T-cell (primary cell): ENCODE measurements around the gene TJP1. TPM values are rescaled to one million over a fixed set of nuclear protein-coding genes. Genes with fewer than 3 reads are reported as not detected.
"Not testable (repeated sequence)": the region's sequence is repeated elsewhere in the genome, so short reads cannot be mapped to it uniquely, and the experiment has no call there.

Source experiments
- ATAC-seq, 4 experiments: fragments of 200-7000 bp in 3 of 4; fragments of 150-1000 bp in 1 of 4; cut with Tn5 transposase; replicated peaks in 1 of 4; 1 replicate in 3 of 4; 2 replicates in 1 of 4; pipeline ENCODE4 v1.10.0; 2021; ENCODE audit warnings: moderate library complexity in 3 of 4, mild to moderate bottlenecking in 2 of 4, moderate number of reproducible peaks in 1 of 4
- CTCF ChIA-PET, 2 donors: fragments of 300-600 bp; sonication (Branson Sonifier 250); formaldehyde crosslinking; loops; one replicate each; lab custom pipeline; 2022; ENCODE audit warnings: antibody characterized with exemption in 2 of 2; lab: Charles Lee
- POLR2A ChIA-PET, 2 donors: fragments of 300-600 bp; sonication (Branson Sonifier 250); formaldehyde crosslinking; loops; one replicate each; lab custom pipeline; 2022; ENCODE audit warnings: antibody characterized with exemption in 2 of 2; lab: Charles Lee
- DNase-seq, 35 experiments: peaks; one replicate each; pipeline versions ENCODE4 v3.0.0 to v3.0.0-alpha.2; 2013 to 2023
- H3K27ac ChIP-seq: one replicate; pipeline ENCODE4 v1.5.1; 2013; ENCODE audit warnings: low read length
- H3K27me3 ChIP-seq, 2 experiments: replicated peaks in 1 of 2; 1 replicate in 1 of 2; 2 replicates in 1 of 2; pipeline versions ENCODE4 v1.6.1 to v1.7.0; 2013; ENCODE audit warnings: low read length in 1 of 2, mixed read lengths in 1 of 2; ENCODE audit not compliant: control insufficient read depth in 2 of 2, insufficient read depth in 2 of 2; ENCODE audit errors: extremely low read depth in 1 of 2
- H3K36me3 ChIP-seq, 2 donors: 1 replicate in 1 of 2; 2 replicates in 1 of 2; pipeline versions ENCODE4 v1.6.1 to v1.7.0; 2013; ENCODE audit warnings: low read length in 1 of 2; ENCODE audit not compliant: control insufficient read depth in 2 of 2, insufficient read depth in 1 of 2; ENCODE audit errors: extremely low read depth in 1 of 2
- H3K4me1 ChIP-seq, 2 experiments: 1 replicate in 1 of 2; 2 replicates in 1 of 2; pipeline versions ENCODE4 v1.6.1 to v1.7.0; 2013; ENCODE audit warnings: low read length in 2 of 2, mixed read lengths in 1 of 2; ENCODE audit not compliant: insufficient read depth in 2 of 2, control insufficient read depth in 1 of 2; ENCODE audit errors: extremely low read depth in 1 of 2
- H3K4me3 ChIP-seq, 2 donors: 1 replicate in 1 of 2; 2 replicates in 1 of 2; pipeline versions ENCODE4 v1.5.1 to v1.7.0; 2013; ENCODE audit warnings: mild to moderate bottlenecking in 2 of 2, low read length in 1 of 2, moderate library complexity in 1 of 2; ENCODE audit not compliant: control insufficient read depth in 1 of 2; ENCODE audit errors: extremely low read depth in 1 of 2
- H3K9me3 ChIP-seq: 2 replicates; pipeline ENCODE4 v1.7.0; 2013
- H3K27ac Mint-ChIP-seq, 2 donors: one replicate each; pipeline ENCODE4 v1.8.0; 2020 to 2021; ENCODE audit warnings: mild to moderate bottlenecking in 2 of 2, mixed read lengths in 2 of 2
- H3K27me3 Mint-ChIP-seq, 2 donors: one replicate each; pipeline ENCODE4 v1.8.0; 2021 to 2022; ENCODE audit warnings: mixed read lengths in 2 of 2
- H3K36me3 Mint-ChIP-seq: one replicate; pipeline ENCODE4 v1.8.0; 2021; ENCODE audit warnings: mixed read lengths
- H3K4me1 Mint-ChIP-seq, 3 donors: one replicate each; pipeline ENCODE4 v1.8.0; 2020 to 2022; ENCODE audit warnings: mixed read lengths in 3 of 3, mild to moderate bottlenecking in 1 of 3
- H3K4me3 Mint-ChIP-seq, 3 donors: one replicate each; pipeline ENCODE4 v1.8.0; 2020 to 2022; ENCODE audit warnings: mild to moderate bottlenecking in 3 of 3, mixed read lengths in 3 of 3, moderate library complexity in 3 of 3
- H3K9me3 Mint-ChIP-seq, 3 donors: one replicate each; pipeline ENCODE4 v1.8.0; 2020 to 2022; ENCODE audit warnings: mixed read lengths in 3 of 3
- WGBS: methylation state at CpG from one replicate; pipeline ENCODE4 v1.1.5; 2013; ENCODE audit warnings: missing lambda C conversion rate; ENCODE audit not compliant: insufficient coverage; 5-methylcytosine and 5-hydroxymethylcytosine counted together
- total RNA-seq, 35 experiments: library from RNA in 6 of 35; stranded (reverse) in 6 of 35; fragments of 120-200 nt in 1 of 35; gene quantifications; one replicate each; pipeline versions ENCODE4 v1.2.1 to v1.2.4 and lab custom pipeline; 2013 to 2026

The TJP1 gene
- total RNA-seq, 5 donors from 2014 or later (not counting 1 experiment from before 2014, with no cell fraction given) = 0.41 to 0.73 (median 0.53) TPM; not detected in 2

DNA sequence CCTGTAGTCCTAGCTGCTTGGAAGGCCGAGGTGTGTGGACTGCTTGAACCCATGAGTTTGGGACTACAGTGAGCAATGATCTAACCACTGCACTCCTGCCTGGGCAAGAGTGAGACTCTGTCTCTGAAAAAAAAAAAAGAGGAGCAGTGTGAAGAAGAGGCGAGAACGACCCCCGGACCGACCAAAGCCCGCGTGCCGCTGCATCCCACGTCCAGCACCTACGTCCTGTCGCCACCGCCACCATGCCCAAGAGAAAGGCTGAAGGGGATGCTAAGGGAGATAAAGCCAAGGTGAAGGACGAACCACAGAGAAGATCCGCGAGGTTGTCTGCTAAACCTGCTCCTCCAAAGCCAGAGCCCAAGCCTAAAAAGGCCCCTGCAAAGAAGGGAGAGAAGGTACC, 91.8 kb downstream of the TJP1 start:
- 80% methylated on average over 1 of the region's 15 CpGs for WGBS
- H3K4me3 ChIP-seq, H3K9me3 Mint-ChIP-seq, H3K4me3 Mint-ChIP-seq, H3K27ac ChIP-seq, H3K36me3 Mint-ChIP-seq, H3K27me3 ChIP-seq, H3K36me3 ChIP-seq, H3K4me1 Mint-ChIP-seq, CTCF ChIA-PET, H3K4me1 ChIP-seq, DNase-seq, ATAC-seq, H3K9me3 ChIP-seq, H3K27ac Mint-ChIP-seq: not testable (repeated sequence)
- H3K27me3 Mint-ChIP-seq = peaks cover 0 to 18% of the 10 kb centered on the region in 2 donors
- POLR2A ChIA-PET = interaction anchor here in 1 of 2 donors (0.7 kb wide), 1 partner anchor 95 kb away, joined by 8 read pairs; no protein-coding TSS in a partner anchor

DNA sequence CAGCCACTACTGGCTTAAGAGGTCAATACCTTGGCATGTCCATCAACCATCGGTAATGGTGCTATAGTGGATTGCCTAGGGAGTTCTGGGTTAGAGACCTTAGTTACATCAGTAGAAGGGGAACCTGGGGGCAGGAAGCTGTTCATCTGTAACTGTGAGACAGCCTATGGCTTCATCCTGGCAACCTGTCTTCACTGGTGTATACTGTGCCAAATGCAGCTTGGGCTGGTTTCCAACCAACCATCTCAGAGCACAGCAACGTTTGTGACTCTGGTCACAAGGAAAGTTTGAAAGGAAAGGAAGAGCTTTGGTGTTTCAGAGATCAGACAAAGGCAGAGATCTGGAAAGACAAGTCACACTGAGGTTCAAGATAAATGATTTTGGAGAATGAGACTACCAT, 93.8 kb downstream of the TJP1 start:
- H3K36me3 ChIP-seq = no peaks in the 10 kb centered on the region
- peaks cover 0 to 3% of the 10 kb centered on the region in 2 experiments for H3K27me3 ChIP-seq
- H3K4me3 ChIP-seq = no peak overlapping the region
- no peak overlapping the region for H3K27ac Mint-ChIP-seq
- no peak overlapping the region for H3K4me3 Mint-ChIP-seq
- no peaks in the 10 kb centered on the region for H3K36me3 Mint-ChIP-seq
- ChIA-PET CTCF (no interaction called here), POLR2A (no interaction called here)
- no peak for ATAC-seq
- WGBS = 0% methylated on average over 1 of the region's 2 CpGs
- DNase-seq = no peak
- H3K4me1 Mint-ChIP-seq = no peaks in the 10 kb centered on the region
- peaks cover 0 to 16% of the 10 kb centered on the region in 2 donors for H3K27me3 Mint-ChIP-seq
- no peak overlapping the region for H3K27ac ChIP-seq
- H3K9me3 ChIP-seq = no peaks in the 10 kb centered on the region
- H3K4me1 ChIP-seq = no peaks in the 10 kb centered on the region
- peaks cover 0 to 2% (median under 1%) of the 10 kb centered on the region in 3 donors for H3K9me3 Mint-ChIP-seq

DNA sequence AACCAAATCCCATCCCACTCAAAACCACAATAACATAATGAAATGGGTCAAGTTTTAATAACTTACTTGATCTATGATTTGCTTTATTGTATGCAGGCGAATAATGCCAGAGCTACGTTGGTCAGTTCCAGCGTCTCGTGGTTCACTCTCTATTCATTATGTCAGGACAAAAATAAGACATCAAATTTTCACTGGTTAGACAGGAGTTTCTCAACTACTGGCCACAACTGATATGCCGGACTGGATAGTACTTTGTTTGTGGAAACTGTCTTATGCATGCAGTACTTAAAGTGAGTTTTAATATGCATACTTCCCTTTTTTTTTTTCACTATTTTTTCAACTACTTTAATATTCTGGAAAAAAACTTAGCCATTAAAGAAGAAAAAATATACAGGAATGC, 94.4 kb downstream of the TJP1 start:
- no peak overlapping the region for H3K27ac Mint-ChIP-seq
- H3K4me1 Mint-ChIP-seq = no peaks in the 10 kb centered on the region
- Histone ChIP-seq H3K4me1 (no peaks in the 10 kb centered on the region), H3K27me3 (peaks cover 0 to 3% of the 10 kb centered on the region in 2 experiments), H3K9me3 (no peaks in the 10 kb centered on the region), H3K27ac (no peak overlapping the region), H3K4me3 (no peak overlapping the region), H3K36me3 (no peaks in the 10 kb centered on the region)
- no peaks in the 10 kb centered on the region for H3K36me3 Mint-ChIP-seq
- peaks cover 0 to 7% (median 5%) of the 10 kb centered on the region in 3 donors for H3K9me3 Mint-ChIP-seq
- WGBS = 80% methylated on average over 2 of the region's 5 CpGs
- H3K4me3 Mint-ChIP-seq = no peak overlapping the region
- peaks cover 0 to 14% of the 10 kb centered on the region in 2 donors for H3K27me3 Mint-ChIP-seq
- CTCF ChIA-PET = no interaction called here
- POLR2A ChIA-PET = no interaction called here
- no peak for ATAC-seq
- DNase-seq = no peak

- no peaks in the 10 kb centered on the region for H3K4me1 ChIP-seq
- Mint-ChIP-seq H3K4me1 (no peaks in the 10 kb centered on the region), H3K36me3 (no peaks in the 10 kb centered on the region), H3K9me3 (peaks cover 0 to 14% (median 11%) of the 10 kb centered on the region in 3 donors), H3K4me3 (no peak overlapping the region), H3K27ac (no peak overlapping the region), H3K27me3 (peaks cover 0 to 13% of the 10 kb centered on the region in 2 donors)
- H3K27ac ChIP-seq = no peak overlapping the region
- H3K27me3 ChIP-seq = peaks cover 0 to 3% of the 10 kb centered on the region in 2 experiments
- ChIA-PET CTCF (no interaction called here), POLR2A (no interaction called here)
- DNase-seq (no peak), ATAC-seq (no peak)
- WGBS = no CpG with 5 or more reads among the region's 7 CpGs
- H3K4me3 ChIP-seq = no peak overlapping the region
- H3K9me3 ChIP-seq = no peaks in the 10 kb centered on the region
- no peaks in the 10 kb centered on the region for H3K36me3 ChIP-seq
These were observed 95.7 kb downstream of the TJP1 start for GRCh38 chr15:29726553-29726952.

GRCh38 chr15:29724026-29724425, 98.2 kb downstream of the TJP1 start:
- Mint-ChIP-seq H3K36me3 (no peaks in the 10 kb centered on the region), H3K27me3 (peaks cover 0 to 13% of the 10 kb centered on the region in 2 donors), H3K4me3 (no peak overlapping the region), H3K4me1 (no peaks in the 10 kb centered on the region), H3K9me3 (peaks cover 0 to 24% (median 22%) of the 10 kb centered on the region in 3 donors), H3K27ac (no peak overlapping the region)
- Histone ChIP-seq H3K4me3 (no peak overlapping the region), H3K27me3 (peaks cover 0 to 3% of the 10 kb centered on the region in 2 experiments), H3K27ac (no peak overlapping the region), H3K9me3 (no peaks in the 10 kb centered on the region), H3K4me1 (no peaks in the 10 kb centered on the region), H3K36me3 (no peaks in the 10 kb centered on the region)
- 70% methylated on average over 3 of the region's 3 CpGs for WGBS
- ChIA-PET POLR2A (no interaction called here), CTCF (no interaction called here)
- ATAC-seq (no peak), DNase-seq (no peak)

DNA sequence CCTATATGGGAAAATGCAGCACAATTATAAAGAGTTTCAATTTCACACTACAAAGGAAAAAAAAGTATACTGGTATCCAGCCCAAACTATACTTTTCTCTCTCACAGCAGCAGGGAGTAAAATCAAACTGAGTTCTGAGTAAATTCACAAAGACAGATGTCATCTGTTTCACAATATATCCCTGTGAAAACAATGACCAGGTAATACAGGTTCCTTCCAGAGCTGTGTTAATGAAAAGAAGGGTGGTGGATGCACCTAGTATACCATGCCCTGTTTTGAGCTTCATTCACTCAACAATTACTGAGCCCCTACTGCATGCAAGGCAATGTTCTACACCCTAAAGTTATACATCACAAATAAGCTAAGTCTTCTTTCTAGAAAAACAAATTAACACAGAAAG, 108.5 kb downstream of the TJP1 start:
- Mint-ChIP-seq H3K4me1 (no peaks in the 10 kb centered on the region), H3K36me3 (no peaks in the 10 kb centered on the region), H3K4me3 (no peak overlapping the region), H3K27ac (no peak overlapping the region), H3K27me3 (peaks cover 2 to 13% of the 10 kb centered on the region in 2 donors), H3K9me3 (peaks cover 0 to 2% (median 0%) of the 10 kb centered on the region in 3 donors)
- Histone ChIP-seq H3K9me3 (no peaks in the 10 kb centered on the region), H3K4me1 (no peaks in the 10 kb centered on the region), H3K4me3 (no peak overlapping the region), H3K27me3 (no peaks in the 10 kb centered on the region), H3K36me3 (no peaks in the 10 kb centered on the region), H3K27ac (no peak overlapping the region)
- ChIA-PET POLR2A (no interaction called here), CTCF (interaction anchor here in 1 of 2 donors (0.6 kb wide), 1 partner anchor 32 kb away, joined by 3 read pairs; no protein-coding TSS in a partner anchor)
- ATAC-seq (no peak), DNase-seq (no peak)
